Measurements from ENCODE around the gene TGM1.
A peak's percentile ranks its signal among the peaks of the same experiment; 100 is the strongest.
"Not testable (repeated sequence)": the region's sequence is repeated elsewhere in the genome, so short reads cannot be mapped to it uniquely, and the experiment has no call there.

TGM1 gene

GRCh38 chr14:24213866-24214662 lies 48.9 kb downstream of the TGM1 start:
- no peak overlapping the region for H3K9ac ChIP-seq (ENCODE audit: low read depth, low read length)
- peaks cover 27% of the 10 kb centered on the region for H3K36me3 ChIP-seq (ENCODE audit: control insufficient read depth, insufficient read depth, low read length)
- H3K4me1 ChIP-seq (ENCODE audit: control insufficient read depth, insufficient read depth, low read length): peaks cover 5% of the 10 kb centered on the region
- no peaks in the 10 kb centered on the region for H3K9me3 ChIP-seq (ENCODE audit: control insufficient read depth, insufficient read depth, low read length)
- peak overlapping the region; percentile 94 for H3K4me3 ChIP-seq (ENCODE audit: low read depth, low read length)
- H3K27me3 ChIP-seq (ENCODE audit: control insufficient read depth, insufficient read depth, low read length): no peaks in the 10 kb centered on the region

DNA sequence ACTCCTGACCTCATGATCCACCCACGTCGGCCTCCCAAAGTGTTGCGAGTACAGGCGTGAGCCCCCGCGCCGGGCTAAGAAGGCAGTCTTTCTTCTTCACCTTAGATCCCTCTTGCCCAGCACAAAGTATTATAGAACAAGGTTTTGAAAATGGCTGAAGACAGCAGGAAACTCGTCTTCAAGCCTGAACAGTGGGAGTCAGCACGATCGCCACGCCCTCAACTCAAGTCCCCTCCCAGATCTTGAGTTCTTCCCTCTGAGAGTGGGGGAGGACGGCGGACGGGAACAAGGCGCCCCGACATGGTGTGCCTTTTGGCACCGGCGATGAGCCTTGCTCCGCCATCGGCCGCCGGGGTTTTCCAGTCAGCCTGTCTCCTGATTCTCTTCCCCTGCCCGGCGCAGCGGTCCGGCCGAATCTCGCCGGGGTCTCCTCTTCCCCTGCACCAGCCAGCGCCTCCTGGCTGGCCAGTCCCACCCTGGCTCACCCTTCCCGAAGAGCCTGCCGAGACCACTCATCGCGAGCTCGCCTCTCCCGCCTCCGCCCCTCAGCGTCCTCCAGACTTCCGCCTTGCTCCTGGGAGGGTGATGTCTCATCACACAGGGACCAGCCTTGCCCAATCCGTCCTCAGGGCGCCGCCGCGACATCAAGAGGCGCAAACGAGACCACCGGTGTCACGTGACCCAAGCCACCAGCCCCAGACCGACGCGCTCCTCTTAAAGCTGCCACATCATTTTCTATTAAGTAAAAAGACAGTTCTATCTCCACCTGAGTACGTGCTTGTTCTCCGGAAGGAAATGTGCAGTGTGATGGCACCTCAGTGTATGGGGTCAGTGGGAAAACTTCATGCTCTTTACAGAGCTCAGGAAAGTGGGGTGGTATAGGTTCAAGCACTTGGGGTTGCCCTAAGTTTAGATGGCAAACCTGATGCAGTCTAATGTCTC lies 49.8 kb downstream of the TGM1 start, which contains the start of gene CHMP4A:
Gene CHMP4A (minus strand): TSS at position 565 of the 942 bp plus-strand sequence. CDS start 49 bp downstream, at position 516.
- Histone ChIP-seq H3K4me3 (ENCODE audit: low read depth, low read length) (peak within 1 kb of the TSS; percentile 94), H3K4me1 (ENCODE audit: control insufficient read depth, insufficient read depth, low read length) (peaks cover 5% of the 10 kb centered on the region), H3K9me3 (ENCODE audit: control insufficient read depth, insufficient read depth, low read length) (no peaks in the 10 kb centered on the region), H3K9ac (ENCODE audit: low read depth, low read length) (peak within 1 kb of the TSS; percentile 91), H3K36me3 (ENCODE audit: control insufficient read depth, insufficient read depth, low read length) (peaks cover 25% of the 10 kb centered on the region), H3K27me3 (ENCODE audit: control insufficient read depth, insufficient read depth, low read length) (no peaks in the 10 kb centered on the region)

DNA sequence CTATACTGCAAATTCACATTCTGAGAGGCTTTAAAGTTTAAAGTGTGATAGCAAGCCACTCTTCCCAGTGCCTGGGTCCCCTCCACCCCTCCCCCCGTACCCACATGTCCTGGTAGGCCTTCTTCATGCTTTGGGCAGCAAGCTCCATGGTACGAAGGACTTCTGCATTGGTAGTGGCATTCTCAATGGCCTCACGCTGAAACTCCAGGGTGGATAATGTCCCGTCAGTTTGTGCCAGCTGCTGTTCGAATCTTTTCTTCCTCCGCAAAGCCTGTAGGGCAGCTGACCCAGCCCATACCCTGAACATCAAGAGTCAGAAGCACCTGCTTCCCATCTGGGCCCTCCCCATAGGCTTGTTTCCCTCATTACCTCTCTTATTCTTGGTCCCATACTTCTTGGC lies 51.7 kb downstream of the TGM1 start:
- Histone ChIP-seq H3K27me3 (ENCODE audit: control insufficient read depth, insufficient read depth, low read length) (no peaks in the 10 kb centered on the region), H3K9ac (ENCODE audit: low read depth, low read length) (no peak overlapping the region), H3K4me3 (ENCODE audit: low read depth, low read length) (no peak overlapping the region), H3K9me3 (ENCODE audit: control insufficient read depth, insufficient read depth, low read length) (no peaks in the 10 kb centered on the region), H3K36me3 (ENCODE audit: control insufficient read depth, insufficient read depth, low read length) (peaks cover 32% of the 10 kb centered on the region), H3K4me1 (ENCODE audit: control insufficient read depth, insufficient read depth, low read length) (peaks cover 5% of the 10 kb centered on the region)

- Histone ChIP-seq H3K36me3 (ENCODE audit: control insufficient read depth, insufficient read depth, low read length) (peaks cover 27% of the 10 kb centered on the region), H3K27me3 (ENCODE audit: control insufficient read depth, insufficient read depth, low read length) (no peaks in the 10 kb centered on the region), H3K9me3 (ENCODE audit: control insufficient read depth, insufficient read depth, low read length) (no peaks in the 10 kb centered on the region), H3K9ac (ENCODE audit: low read depth, low read length) (no peak overlapping the region), H3K4me3 (ENCODE audit: low read depth, low read length) (no peak overlapping the region), H3K4me1 (ENCODE audit: control insufficient read depth, insufficient read depth, low read length) (no peaks in the 10 kb centered on the region)
Observed at GRCh38 chr14:24207625-24208024, 55.4 kb downstream of the TGM1 start.

GRCh38 chr14:24207104-24207551 lies 55.8 kb downstream of the TGM1 start:
- H3K9me3 ChIP-seq (ENCODE audit: control insufficient read depth, insufficient read depth, low read length): no peaks in the 10 kb centered on the region
- no peaks in the 10 kb centered on the region for H3K27me3 ChIP-seq (ENCODE audit: control insufficient read depth, insufficient read depth, low read length)
- no peak overlapping the region for H3K4me3 ChIP-seq (ENCODE audit: low read depth, low read length)
- no peak overlapping the region for H3K9ac ChIP-seq (ENCODE audit: low read depth, low read length)
- H3K4me1 ChIP-seq (ENCODE audit: control insufficient read depth, insufficient read depth, low read length): no peaks in the 10 kb centered on the region
- H3K36me3 ChIP-seq (ENCODE audit: control insufficient read depth, insufficient read depth, low read length): peaks cover 27% of the 10 kb centered on the region

- Histone ChIP-seq H3K9ac (ENCODE audit: low read depth, low read length) (no peak overlapping the region), H3K4me1 (ENCODE audit: control insufficient read depth, insufficient read depth, low read length) (no peaks in the 10 kb centered on the region), H3K9me3 (ENCODE audit: control insufficient read depth, insufficient read depth, low read length) (no peaks in the 10 kb centered on the region), H3K4me3 (ENCODE audit: low read depth, low read length) (no peak overlapping the region), H3K36me3 (ENCODE audit: control insufficient read depth, insufficient read depth, low read length) (peaks cover 30% of the 10 kb centered on the region), H3K27me3 (ENCODE audit: control insufficient read depth, insufficient read depth, low read length) (no peaks in the 10 kb centered on the region)
Observed at GRCh38 chr14:24206260-24207103, 56.5 kb downstream of the TGM1 start.

DNA sequence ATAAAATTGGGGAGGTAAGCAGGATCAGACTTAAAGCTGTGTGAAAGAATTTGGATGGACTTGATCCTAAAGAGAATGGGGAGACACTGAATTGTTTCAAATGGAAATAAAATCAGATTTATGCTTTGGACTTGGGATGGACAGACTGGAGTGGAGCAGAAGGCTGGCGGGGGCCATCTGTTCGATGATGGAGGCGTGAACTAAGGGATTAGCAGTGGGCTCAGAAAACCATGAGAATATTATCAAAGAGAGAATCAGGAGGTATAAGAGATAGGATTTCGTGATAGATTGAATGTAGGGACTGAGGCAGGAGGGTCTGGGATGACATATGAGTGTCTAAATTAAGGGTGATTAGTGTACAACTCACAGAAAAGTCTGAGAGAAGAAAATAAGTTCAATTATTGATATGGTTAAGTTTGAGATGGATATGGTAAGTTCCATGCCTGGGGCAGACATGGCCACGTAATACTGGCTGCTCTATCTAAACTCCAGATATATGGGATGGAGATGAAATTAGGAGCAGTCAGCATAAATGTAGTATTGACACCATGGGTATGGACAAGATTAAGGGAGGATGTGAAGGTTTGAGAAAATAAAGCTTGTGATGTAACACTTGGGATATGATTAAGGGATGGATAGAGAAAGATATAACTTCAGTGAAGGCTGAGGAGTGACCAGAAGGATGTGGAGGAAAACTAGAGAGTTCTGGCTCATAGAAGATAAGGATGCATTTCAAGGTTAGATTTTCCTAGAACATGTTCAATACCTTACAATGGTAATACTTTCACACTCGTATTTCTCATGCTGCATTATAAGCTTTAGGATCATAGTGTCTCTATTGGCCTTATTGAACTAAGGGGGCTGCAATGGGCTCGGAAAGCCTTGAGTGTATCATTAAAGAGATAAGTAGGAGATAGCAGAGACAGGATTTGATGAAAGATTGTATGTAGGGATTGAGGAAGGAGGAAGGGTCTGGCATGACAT lies 58.5 kb downstream of the TGM1 start:
- peaks cover 22% of the 10 kb centered on the region for H3K36me3 ChIP-seq (ENCODE audit: control insufficient read depth, insufficient read depth, low read length)
- no peaks in the 10 kb centered on the region for H3K27me3 ChIP-seq (ENCODE audit: control insufficient read depth, insufficient read depth, low read length)
- no peaks in the 10 kb centered on the region for H3K4me1 ChIP-seq (ENCODE audit: control insufficient read depth, insufficient read depth, low read length)
- H3K9me3 ChIP-seq (ENCODE audit: control insufficient read depth, insufficient read depth, low read length): peaks cover 2% of the 10 kb centered on the region
- H3K4me3 ChIP-seq (ENCODE audit: low read depth, low read length): no peak overlapping the region
- H3K9ac ChIP-seq (ENCODE audit: low read depth, low read length): no peak overlapping the region

GRCh38 chr14:24203249-24203886 lies 59.6 kb downstream of the TGM1 start:
- not testable (repeated sequence) for H3K4me3 ChIP-seq (ENCODE audit: low read depth, low read length); H3K9me3 ChIP-seq (ENCODE audit: control insufficient read depth, insufficient read depth, low read length); H3K4me1 ChIP-seq (ENCODE audit: control insufficient read depth, insufficient read depth, low read length); H3K9ac ChIP-seq (ENCODE audit: low read depth, low read length); H3K27me3 ChIP-seq (ENCODE audit: control insufficient read depth, insufficient read depth, low read length)
- peaks cover 19% of the 10 kb centered on the region for H3K36me3 ChIP-seq (ENCODE audit: control insufficient read depth, insufficient read depth, low read length)

DNA sequence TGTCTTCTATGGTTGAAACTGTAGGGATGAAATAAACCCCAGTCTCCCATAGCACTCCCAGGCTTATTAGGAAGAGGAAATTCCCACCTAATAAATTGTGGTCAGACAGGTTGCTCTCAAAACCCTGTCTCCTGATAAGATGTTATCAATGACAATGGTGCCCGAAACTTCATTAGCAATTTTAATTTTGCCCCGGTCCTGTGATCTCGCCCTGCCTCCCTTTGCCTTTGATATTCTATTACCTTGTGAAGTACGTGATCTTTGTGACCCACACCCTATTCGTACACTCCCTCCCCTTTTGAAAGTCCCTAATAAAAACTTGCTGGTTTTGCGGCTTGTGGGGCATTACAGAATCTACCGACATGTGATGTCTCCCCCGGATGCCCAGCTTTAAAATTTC lies 60.4 kb downstream of the TGM1 start:
- not testable (repeated sequence) for H3K4me3 ChIP-seq (ENCODE audit: low read depth, low read length); H3K27me3 ChIP-seq (ENCODE audit: control insufficient read depth, insufficient read depth, low read length); H3K9ac ChIP-seq (ENCODE audit: low read depth, low read length); H3K4me1 ChIP-seq (ENCODE audit: control insufficient read depth, insufficient read depth, low read length); H3K9me3 ChIP-seq (ENCODE audit: control insufficient read depth, insufficient read depth, low read length)
- peaks cover 19% of the 10 kb centered on the region for H3K36me3 ChIP-seq (ENCODE audit: control insufficient read depth, insufficient read depth, low read length)
